ENCODE data around the gene RPS6KA4.
"Not testable (repeated sequence)": the region's sequence is repeated elsewhere in the genome, so short reads cannot be mapped to it uniquely, and the experiment has no call there.

RPS6KA4 gene

DNA sequence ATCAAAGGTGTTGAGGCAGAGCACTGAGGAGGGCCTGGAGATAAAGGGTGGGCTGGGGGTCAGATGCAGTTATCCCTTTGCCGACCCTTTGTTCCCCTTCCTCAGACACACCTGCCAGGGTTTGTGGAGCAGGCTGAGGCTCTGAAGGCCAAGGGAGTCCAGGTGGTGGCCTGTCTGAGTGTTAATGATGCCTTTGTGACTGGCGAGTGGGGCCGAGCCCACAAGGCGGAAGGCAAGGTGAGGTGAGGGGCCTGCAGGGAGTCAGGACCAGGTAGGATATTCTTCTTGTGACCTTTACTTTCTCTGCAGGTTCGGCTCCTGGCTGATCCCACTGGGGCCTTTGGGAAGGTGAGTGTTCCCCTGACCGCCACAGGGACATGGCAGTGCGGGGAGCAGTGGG, 38.4 kb upstream of the RPS6KA4 start:
- Histone ChIP-seq H3K9me3 (no peaks in the 10 kb centered on the region), H3K4me1 (peaks cover 13% of the 10 kb centered on the region), H3K4me3 (no peak overlapping the region), H3K27me3 (ENCODE audit: low read depth) (no peaks in the 10 kb centered on the region), H3K36me3 (replicated peaks) (peaks cover 44% of the 10 kb centered on the region)
- no peak for DNase-seq (ENCODE audit: low spot score in 2 of 2)
- in situ Hi-C loops (cut with MboI; ENCODE audit: low sequenced_read_pairs) = no loop called here

DNA sequence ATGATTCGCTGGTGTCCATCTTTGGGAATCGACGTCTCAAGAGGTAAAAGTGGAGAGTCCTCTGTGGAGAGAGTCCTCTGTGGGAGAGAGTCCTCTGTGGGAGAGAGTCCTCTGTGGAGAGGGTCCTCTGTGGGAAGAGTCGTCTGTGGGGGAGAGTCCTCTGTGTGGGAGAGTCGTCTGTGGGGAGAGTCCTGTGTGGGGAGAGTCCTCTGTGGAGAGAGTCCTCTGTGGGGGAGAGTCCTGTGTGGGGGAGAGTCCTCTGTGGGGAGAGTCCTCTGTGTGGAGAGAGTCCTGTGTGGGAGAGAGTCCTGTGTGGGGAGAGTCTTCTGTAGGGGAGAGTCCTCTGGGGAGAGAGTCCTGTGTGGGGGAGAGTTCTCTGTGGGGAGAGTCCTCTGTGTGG, 37.9 kb upstream of the RPS6KA4 start:
- in situ Hi-C loops (cut with MboI; ENCODE audit: low sequenced_read_pairs) = no loop called here
- peaks cover 13% of the 10 kb centered on the region for H3K4me1 ChIP-seq
- no peak for DNase-seq (ENCODE audit: low spot score in 2 of 2)

DNA sequence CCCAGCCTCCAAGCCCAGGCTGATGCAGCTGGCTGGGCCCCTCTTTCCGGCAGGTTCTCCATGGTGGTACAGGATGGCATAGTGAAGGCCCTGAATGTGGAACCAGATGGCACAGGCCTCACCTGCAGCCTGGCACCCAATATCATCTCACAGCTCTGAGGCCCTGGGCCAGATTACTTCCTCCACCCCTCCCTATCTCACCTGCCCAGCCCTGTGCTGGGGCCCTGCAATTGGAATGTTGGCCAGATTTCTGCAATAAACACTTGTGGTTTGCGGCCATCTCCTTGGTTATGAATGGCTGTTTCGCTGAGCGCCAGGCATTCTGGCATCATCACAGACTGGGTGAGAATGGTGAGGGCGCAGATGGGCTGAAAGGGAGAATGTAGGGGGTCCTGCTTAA, 37.4 kb upstream of the RPS6KA4 start:
- DNase-seq (ENCODE audit: low spot score in 2 of 2) = no peak
- no peaks in the 10 kb centered on the region for H3K27me3 ChIP-seq (ENCODE audit: low read depth)
- no peak overlapping the region for H3K4me3 ChIP-seq
- H3K36me3 ChIP-seq (replicated peaks) = peaks cover 34% of the 10 kb centered on the region
- H3K4me1 ChIP-seq = peaks cover 8% of the 10 kb centered on the region
- in situ Hi-C loops (cut with MboI; ENCODE audit: low sequenced_read_pairs) = no loop called here
- no peaks in the 10 kb centered on the region for H3K9me3 ChIP-seq

More for the DNA sequence above, 37.9 kb upstream of the RPS6KA4 start:
- no peak overlapping the region for H3K4me3 ChIP-seq
- no peaks in the 10 kb centered on the region for H3K9me3 ChIP-seq
- peaks cover 39% of the 10 kb centered on the region for H3K36me3 ChIP-seq (replicated peaks)
- H3K27me3 ChIP-seq (ENCODE audit: low read depth) = no peaks in the 10 kb centered on the region

DNA sequence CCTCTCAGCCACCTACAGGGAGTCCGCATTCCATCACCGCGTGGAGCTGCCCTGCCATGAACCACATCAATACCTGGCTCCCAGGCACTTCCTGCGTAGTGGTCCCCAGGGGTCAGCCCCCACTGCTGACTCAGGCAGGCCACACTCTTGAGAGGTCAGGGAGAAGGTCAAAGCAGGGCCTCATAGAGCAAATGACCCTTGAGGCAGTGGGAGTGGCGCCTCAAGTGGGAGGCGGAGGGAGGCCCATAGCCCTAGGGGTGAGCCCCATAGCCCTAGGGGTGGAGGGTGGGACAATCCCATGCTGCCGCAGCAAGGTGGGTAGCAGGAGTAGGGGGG, 36.1 kb upstream of the RPS6KA4 start:
- in situ Hi-C loops (cut with MboI; ENCODE audit: low sequenced_read_pairs) = no loop called here
- Histone ChIP-seq H3K4me1 (peaks cover 8% of the 10 kb centered on the region), H3K36me3 (replicated peaks) (peaks cover 26% of the 10 kb centered on the region), H3K4me3 (no peak overlapping the region), H3K27me3 (ENCODE audit: low read depth) (no peaks in the 10 kb centered on the region), H3K9me3 (no peaks in the 10 kb centered on the region; the same call in 1 of the 2 replicates)
- DNase-seq (ENCODE audit: low spot score in 2 of 2) = no peak

DNA sequence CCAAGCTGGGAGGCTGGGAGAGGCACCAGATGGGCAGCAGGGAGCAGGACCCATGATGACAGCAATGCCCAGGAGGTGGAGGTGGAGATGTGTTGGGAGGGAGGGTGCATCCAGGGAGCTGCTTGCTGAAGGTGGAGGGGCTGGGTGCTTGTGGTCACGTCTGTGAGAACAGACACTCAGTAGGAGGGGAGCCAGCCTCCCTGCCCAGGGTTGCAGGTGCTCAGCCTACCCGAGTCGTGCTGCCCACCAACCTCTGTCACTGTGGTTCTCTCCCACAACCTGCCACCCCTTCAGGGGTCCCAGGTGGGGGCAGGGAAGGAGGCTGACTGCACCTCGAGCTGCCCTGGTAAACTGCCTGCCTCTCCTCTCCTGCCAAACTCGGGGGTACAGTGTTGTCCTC, 35.6 kb upstream of the RPS6KA4 start:
- Histone ChIP-seq H3K36me3 (replicated peaks) (peaks cover 26% of the 10 kb centered on the region), H3K4me3 (no peak overlapping the region), H3K27me3 (ENCODE audit: low read depth) (no peaks in the 10 kb centered on the region), H3K9me3 (no peaks in the 10 kb centered on the region; the same call in 1 of the 2 replicates), H3K4me1 (peaks cover 8% of the 10 kb centered on the region)
- DNase-seq (ENCODE audit: low spot score in 2 of 2) = no peak
- in situ Hi-C loops (cut with MboI; ENCODE audit: low sequenced_read_pairs) = no loop called here

DNA sequence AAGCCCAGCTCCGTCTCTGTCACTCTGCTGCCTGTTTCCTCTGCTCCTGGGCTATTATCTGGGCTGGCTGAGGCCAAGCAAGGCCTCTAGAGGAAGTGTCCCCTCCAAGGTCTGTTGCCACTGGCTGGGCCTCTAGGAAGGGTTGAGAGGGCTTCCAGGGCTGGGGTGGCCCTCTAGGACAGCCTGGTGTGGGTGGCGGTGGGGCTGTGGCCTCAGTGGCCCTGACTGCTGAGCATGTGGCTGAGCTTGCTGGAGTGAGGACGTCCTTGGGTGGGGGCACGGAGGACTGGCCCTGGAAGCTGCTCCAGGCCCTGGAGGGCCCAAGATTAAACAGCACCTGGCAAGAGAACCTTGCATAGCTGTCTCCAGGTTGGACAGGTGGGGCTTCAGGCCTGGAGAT, 35.0 kb upstream of the RPS6KA4 start:
- H3K36me3 ChIP-seq (replicated peaks) = peaks cover 26% of the 10 kb centered on the region
- H3K4me3 ChIP-seq; H3K4me1 ChIP-seq; DNase-seq (ENCODE audit: low spot score in 2 of 2); H3K27me3 ChIP-seq (ENCODE audit: low read depth); in situ Hi-C loops (cut with MboI; ENCODE audit: low sequenced_read_pairs); H3K9me3 ChIP-seq: not testable (repeated sequence)

DNA sequence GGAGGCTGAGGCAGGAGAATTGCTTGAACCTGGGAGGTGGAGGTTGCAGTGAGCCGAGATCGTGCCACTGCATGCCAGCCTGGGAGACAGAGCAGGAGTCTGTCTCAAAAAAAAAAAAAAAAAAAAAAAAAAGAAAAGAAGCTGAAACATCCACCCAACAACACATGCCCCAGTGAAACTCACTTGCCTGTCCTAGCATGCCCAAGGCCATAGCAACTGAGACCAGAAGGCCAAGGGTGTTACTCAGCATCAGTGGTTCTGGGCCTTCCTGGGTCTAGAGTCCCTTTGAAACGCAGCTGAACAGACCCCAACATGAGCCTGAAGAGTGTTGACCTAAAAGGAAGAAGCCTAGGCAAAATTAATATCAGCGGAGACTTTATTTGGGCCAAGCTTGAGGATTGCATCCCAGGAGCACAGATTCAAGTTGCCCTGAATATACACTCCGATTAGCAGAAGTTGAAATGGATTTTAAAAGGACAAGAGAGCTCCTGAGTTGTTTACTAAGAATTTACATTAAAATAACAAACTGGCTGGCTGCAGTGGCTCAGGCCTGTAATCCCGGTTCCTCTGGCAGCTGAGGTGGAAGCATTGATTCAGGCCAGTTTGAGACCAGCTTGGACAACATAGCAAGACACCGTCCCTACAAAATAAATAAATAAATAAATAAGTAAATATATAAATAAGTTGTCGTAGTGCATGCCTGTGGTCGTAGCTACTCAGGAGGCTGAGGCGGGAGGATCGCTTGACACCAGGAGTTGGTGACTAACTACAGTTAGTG, 34.1 kb upstream of the RPS6KA4 start:
- Histone ChIP-seq H3K9me3 (no peaks in the 10 kb centered on the region; the same call in 1 of the 2 replicates), H3K36me3 (replicated peaks) (peaks cover 19% of the 10 kb centered on the region), H3K27me3 (ENCODE audit: low read depth) (no peaks in the 10 kb centered on the region), H3K4me3 (no peak overlapping the region), H3K4me1 (no peaks in the 10 kb centered on the region)
- in situ Hi-C loops (cut with MboI; ENCODE audit: low sequenced_read_pairs) = no loop called here
- no peak for DNase-seq (ENCODE audit: low spot score in 2 of 2)

DNA sequence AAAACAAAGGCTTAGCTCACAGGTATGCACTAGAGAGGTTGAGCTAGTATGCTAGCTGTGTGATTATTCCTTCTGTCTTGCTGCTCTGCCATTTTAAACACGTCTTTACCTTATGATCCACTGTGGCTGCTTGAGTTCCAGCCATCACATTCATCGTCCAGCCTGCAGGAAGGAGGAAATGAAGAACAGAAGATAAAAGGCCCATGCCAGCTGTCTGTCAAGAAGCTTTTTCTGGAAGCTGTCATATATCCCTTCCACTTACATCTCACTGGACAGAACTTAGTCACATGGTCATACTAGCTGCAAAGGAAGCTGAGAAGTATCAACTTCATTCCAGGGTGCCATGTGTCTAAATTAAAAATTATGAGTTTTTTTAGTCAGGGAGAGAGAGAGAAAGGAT, 31.6 kb upstream of the RPS6KA4 start:
- Histone ChIP-seq H3K36me3 (replicated peaks) (peaks cover 6% of the 10 kb centered on the region; the same call in 1 of the 2 replicates), H3K27me3 (ENCODE audit: low read depth) (no peaks in the 10 kb centered on the region), H3K9me3 (no peaks in the 10 kb centered on the region; the same call in 1 of the 2 replicates), H3K4me1 (peaks cover 5% of the 10 kb centered on the region; the same call in 1 of the 2 replicates), H3K4me3 (no peak overlapping the region)
- in situ Hi-C loops (cut with MboI; ENCODE audit: low sequenced_read_pairs) = no loop called here
- DNase-seq (ENCODE audit: low spot score in 2 of 2) = no peak

DNA sequence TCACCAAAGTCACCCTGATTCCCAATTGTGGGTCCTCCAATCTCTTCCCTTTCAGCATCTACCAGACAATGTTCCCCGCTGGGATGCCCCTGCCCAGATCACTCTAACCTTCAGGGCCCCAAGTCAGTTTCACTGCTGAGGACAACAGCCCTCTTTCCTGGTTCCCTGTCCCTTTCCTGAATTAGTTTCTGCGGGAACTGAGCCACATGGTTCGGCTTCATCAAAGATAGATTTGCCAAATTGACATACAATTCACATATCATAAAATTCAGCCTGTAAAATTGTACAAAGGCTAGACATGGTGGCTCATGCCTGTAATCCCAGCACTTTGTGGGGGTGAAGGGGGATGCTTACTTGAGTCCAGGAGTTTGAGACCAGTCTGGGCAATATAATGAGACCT, 31.0 kb upstream of the RPS6KA4 start:
- no peaks in the 10 kb centered on the region for H3K27me3 ChIP-seq (ENCODE audit: low read depth)
- no peaks in the 10 kb centered on the region for H3K36me3 ChIP-seq (replicated peaks)
- no peaks in the 10 kb centered on the region; the same call in 1 of the 2 replicates for H3K9me3 ChIP-seq
- H3K4me1 ChIP-seq = peaks cover 5% of the 10 kb centered on the region; the same call in 1 of the 2 replicates
- no peak overlapping the region for H3K4me3 ChIP-seq
- DNase-seq (ENCODE audit: low spot score in 2 of 2) = no peak
- in situ Hi-C loops (cut with MboI; ENCODE audit: low sequenced_read_pairs) = no loop called here

DNA sequence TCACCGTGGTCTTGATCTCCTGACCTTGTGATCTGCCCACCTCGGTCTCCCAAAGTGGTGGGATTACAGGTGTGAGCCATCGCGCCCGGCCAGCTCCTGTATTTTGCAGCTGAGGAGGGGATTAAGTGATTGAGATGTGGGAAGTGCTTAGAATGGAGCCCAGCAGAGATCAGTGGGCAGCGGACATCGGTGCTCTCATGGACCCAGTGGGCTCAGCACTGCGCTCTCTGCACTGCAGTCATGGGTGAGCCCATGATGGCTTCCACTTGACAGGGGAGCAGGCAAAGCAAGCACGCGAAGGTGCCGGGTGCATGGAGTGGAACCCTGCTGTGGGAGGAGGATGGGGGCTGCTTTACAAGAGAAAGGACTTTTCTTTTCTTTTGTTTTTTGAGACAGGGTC, 28.1 kb upstream of the RPS6KA4 start:
- Histone ChIP-seq H3K4me1 (peaks cover 5% of the 10 kb centered on the region; the same call in 1 of the 2 replicates), H3K4me3 (no peak overlapping the region), H3K27me3 (ENCODE audit: low read depth) (no peaks in the 10 kb centered on the region), H3K36me3 (replicated peaks) (no peaks in the 10 kb centered on the region), H3K9me3 (no peaks in the 10 kb centered on the region; the same call in 1 of the 2 replicates)
- no peak for DNase-seq (ENCODE audit: low spot score in 2 of 2)
- in situ Hi-C loops (cut with MboI; ENCODE audit: low sequenced_read_pairs) = no loop called here

DNA sequence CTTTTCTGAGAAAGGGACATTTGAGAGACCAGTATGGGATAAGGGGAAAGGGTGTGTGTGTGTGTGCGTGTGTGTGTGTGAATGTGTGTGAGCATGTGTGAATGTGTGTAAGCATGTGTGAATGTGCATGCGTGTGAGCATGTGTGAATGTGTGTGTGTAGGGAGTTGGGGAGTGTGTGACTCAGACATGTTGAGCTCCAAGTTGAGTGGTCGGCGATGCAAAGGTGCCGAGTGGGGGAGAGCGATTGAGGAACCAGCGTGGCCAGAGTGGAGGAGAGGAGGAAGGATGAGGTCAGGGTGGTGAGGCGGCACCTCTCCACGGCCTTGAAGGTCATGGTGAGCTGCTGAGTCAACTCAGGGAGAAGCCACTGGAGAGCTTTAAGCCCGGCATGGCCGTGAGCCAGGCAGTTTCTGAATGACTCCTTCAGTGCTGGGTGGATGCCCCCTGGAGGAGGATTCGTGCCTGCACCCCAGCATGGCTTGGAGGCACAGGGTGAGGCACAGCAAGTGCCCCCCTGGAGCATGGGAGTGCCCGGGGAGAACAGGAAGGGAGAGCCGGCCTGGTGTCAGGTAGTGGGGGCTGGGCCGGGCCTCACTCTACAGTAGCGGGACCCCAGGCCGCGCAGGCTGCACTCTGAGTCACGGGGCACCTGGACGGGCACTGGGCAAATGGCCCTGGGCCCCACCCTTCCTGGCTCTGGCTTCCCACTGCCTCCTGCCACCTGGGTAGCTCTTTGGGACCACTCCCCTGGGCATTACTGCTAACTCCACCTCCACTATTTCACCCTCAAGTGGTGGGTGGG, 27.2 kb upstream of the RPS6KA4 start:
- peak; percentile 37 to 76 for DNase-seq (ENCODE audit: low spot score in 2 of 2)
- no peaks in the 10 kb centered on the region for H3K27me3 ChIP-seq (ENCODE audit: low read depth)
- peaks cover 5% of the 10 kb centered on the region; the same call in 1 of the 2 replicates for H3K4me1 ChIP-seq
- no peaks in the 10 kb centered on the region; the same call in 1 of the 2 replicates for H3K9me3 ChIP-seq
- H3K4me3 ChIP-seq = no peak overlapping the region
- no peaks in the 10 kb centered on the region for H3K36me3 ChIP-seq (replicated peaks)
- in situ Hi-C loops (cut with MboI; ENCODE audit: low sequenced_read_pairs) = no loop called here

DNA sequence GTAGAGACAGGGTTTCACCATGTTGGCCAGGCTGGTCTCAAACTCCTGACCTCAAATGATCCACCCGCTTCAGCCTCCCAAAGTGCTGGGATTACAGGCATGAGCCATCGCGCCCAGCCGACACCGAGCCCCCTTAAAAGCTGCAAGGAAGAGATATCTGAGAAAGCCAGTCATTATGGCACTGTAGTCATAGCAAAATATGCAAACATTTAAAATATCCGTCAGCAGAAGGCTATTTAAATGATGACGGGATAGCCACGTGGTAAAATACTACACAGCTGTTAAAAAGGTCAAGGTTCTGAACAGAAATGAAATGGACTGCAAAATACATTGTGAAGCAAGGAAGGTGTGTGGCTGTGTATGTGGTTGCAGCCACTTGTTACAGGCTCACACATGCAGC, 25.4 kb upstream of the RPS6KA4 start:
- Histone ChIP-seq H3K36me3 (replicated peaks) (no peaks in the 10 kb centered on the region), H3K9me3 (no peaks in the 10 kb centered on the region), H3K4me3 (no peak overlapping the region), H3K4me1 (peaks cover 12% of the 10 kb centered on the region), H3K27me3 (ENCODE audit: low read depth) (no peaks in the 10 kb centered on the region)
- in situ Hi-C loops (cut with MboI; ENCODE audit: low sequenced_read_pairs) = no loop called here
- no peak for DNase-seq (ENCODE audit: low spot score in 2 of 2)

DNA sequence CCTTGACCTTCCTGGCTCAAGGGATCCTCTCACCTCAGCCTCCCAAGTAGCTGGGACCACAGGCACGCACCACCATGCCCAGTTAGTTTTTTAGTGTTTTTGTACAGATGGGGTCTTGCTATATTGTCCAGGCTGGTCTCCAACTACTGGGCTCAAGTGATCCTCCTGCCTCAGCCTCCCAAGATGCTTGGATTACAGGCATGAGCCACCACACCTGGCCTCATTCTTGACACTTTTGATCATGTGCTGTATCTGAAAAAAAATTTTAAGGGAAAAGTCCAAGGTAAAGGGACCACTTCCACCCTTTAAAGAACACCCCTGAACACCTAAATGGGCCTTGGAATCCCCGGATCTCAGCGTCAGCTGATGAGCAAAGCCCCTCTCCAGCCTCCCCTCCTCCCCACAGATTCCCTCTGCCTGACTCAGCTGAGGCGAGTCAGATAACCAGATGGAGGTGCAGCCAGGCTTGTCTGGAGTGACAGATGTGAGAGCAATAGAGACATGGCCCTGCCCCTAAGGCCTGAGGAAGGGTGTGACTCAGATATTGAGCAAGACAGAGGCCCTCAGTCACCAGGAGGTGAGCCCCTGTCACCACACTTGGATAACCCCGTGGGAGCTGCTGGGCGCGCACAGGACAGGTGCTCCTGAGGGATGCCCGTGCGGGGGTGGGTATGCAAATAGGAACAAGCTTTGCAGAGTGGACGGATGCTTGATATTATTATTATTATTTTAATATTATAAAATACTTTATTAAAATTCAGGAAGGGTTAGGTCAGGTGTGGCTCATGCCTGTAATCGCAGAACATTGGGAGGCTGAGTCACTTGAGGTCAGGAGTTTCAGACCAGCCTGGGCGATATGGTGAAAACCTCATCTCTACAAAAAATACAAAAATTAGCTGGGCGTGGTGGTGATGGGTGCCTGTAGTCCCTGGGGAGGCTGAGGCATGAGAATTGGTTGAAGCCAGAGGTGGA, 23.9 kb upstream of the RPS6KA4 start:
- Histone ChIP-seq H3K27me3 (ENCODE audit: low read depth) (no peaks in the 10 kb centered on the region), H3K36me3 (replicated peaks) (no peaks in the 10 kb centered on the region), H3K9me3 (no peaks in the 10 kb centered on the region), H3K4me1 (peaks cover 12% of the 10 kb centered on the region), H3K4me3 (no peak overlapping the region)
- peak in 1 of 2 experiments; percentile 54 for DNase-seq (ENCODE audit: low spot score in 2 of 2)
- in situ Hi-C loops (cut with MboI; ENCODE audit: low sequenced_read_pairs) = no loop called here

Measured in HAP-1 (cell line).